ENCODE results near the gene ISLR2. TPM values are rescaled to one million over a fixed set of nuclear protein-coding genes. Genes with fewer than 3 reads are reported as not detected.

Gene ISLR2
- total RNA-seq, 1 donor: under 0.01 TPM

GRCh38 chr15:74130849-74131627 is 652 bp downstream of the ISLR2 start:
- TF ChIP-seq, protein P1, sequence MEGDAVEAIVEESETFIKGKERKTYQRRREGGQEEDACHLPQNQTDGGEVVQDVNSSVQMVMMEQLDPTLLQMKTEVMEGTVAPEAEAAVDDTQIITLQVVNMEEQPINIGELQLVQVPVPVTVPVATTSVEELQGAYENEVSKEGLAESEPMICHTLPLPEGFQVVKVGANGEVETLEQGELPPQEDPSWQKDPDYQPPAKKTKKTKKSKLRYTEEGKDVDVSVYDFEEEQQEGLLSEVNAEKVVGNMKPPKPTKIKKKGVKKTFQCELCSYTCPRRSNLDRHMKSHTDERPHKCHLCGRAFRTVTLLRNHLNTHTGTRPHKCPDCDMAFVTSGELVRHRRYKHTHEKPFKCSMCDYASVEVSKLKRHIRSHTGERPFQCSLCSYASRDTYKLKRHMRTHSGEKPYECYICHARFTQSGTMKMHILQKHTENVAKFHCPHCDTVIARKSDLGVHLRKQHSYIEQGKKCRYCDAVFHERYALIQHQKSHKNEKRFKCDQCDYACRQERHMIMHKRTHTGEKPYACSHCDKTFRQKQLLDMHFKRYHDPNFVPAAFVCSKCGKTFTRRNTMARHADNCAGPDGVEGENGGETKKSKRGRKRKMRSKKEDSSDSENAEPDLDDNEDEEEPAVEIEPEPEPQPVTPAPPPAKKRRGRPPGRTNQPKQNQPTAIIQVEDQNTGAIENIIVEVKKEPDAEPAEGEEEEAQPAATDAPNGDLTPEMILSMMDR (IDR thresholded peaks at IDR 0.05; ENCODE audit: extremely low read depth, low read depth, low read length): no peak
- no peak overlapping the region for H2AFZ ChIP-seq (ENCODE audit: low read length)
- H3K4me1 ChIP-seq (ENCODE audit: insufficient read depth, low read length): peaks cover 9% of the 10 kb centered on the region
- H3K9me3 ChIP-seq (ENCODE audit: low read depth, low read length): peaks cover 2% of the 10 kb centered on the region
- H3K79me2 ChIP-seq (ENCODE audit: insufficient read depth, low read length): no peaks in the 10 kb centered on the region
- no peak overlapping the region for H3K4me3 ChIP-seq (ENCODE audit: insufficient read depth, low read length)
- H3K27me3 ChIP-seq (ENCODE audit: insufficient read depth, low read length): peaks cover 86% of the 10 kb centered on the region
- DNase-seq (ENCODE audit: insufficient read length, low spot score, missing footprints): no peak
- peaks cover 3% of the 10 kb centered on the region for H4K20me1 ChIP-seq (ENCODE audit: insufficient read depth, low read length)
- no peak overlapping the region for H3K27ac ChIP-seq (ENCODE audit: low read depth, low read length)
- no peaks in the 10 kb centered on the region for H3K36me3 ChIP-seq (ENCODE audit: insufficient read depth, low read length)
- H3K4me2 ChIP-seq (ENCODE audit: insufficient read depth, low read length): no peak overlapping the region

GRCh38 chr15:74131628-74132413 is 1.4 kb downstream of the ISLR2 start:
- Histone ChIP-seq H3K4me3 (ENCODE audit: insufficient read depth, low read length) (no peak overlapping the region), H3K9me3 (ENCODE audit: low read depth, low read length) (peaks cover 2% of the 10 kb centered on the region), H3K36me3 (ENCODE audit: insufficient read depth, low read length) (no peaks in the 10 kb centered on the region), H3K27me3 (ENCODE audit: insufficient read depth, low read length) (peaks cover 86% of the 10 kb centered on the region), H3K27ac (ENCODE audit: low read depth, low read length) (no peak overlapping the region), H3K4me2 (ENCODE audit: insufficient read depth, low read length) (no peak overlapping the region), H2AFZ (ENCODE audit: low read length) (no peak overlapping the region), H3K4me1 (ENCODE audit: insufficient read depth, low read length) (peaks cover 11% of the 10 kb centered on the region), H3K79me2 (ENCODE audit: insufficient read depth, low read length) (no peaks in the 10 kb centered on the region), H4K20me1 (ENCODE audit: insufficient read depth, low read length) (peaks cover 3% of the 10 kb centered on the region)
- DNase-seq (ENCODE audit: insufficient read length, low spot score, missing footprints): no peak
- TF ChIP-seq, protein P1 (IDR thresholded peaks at IDR 0.05; ENCODE audit: extremely low read depth, low read depth, low read length): no peak

DNA sequence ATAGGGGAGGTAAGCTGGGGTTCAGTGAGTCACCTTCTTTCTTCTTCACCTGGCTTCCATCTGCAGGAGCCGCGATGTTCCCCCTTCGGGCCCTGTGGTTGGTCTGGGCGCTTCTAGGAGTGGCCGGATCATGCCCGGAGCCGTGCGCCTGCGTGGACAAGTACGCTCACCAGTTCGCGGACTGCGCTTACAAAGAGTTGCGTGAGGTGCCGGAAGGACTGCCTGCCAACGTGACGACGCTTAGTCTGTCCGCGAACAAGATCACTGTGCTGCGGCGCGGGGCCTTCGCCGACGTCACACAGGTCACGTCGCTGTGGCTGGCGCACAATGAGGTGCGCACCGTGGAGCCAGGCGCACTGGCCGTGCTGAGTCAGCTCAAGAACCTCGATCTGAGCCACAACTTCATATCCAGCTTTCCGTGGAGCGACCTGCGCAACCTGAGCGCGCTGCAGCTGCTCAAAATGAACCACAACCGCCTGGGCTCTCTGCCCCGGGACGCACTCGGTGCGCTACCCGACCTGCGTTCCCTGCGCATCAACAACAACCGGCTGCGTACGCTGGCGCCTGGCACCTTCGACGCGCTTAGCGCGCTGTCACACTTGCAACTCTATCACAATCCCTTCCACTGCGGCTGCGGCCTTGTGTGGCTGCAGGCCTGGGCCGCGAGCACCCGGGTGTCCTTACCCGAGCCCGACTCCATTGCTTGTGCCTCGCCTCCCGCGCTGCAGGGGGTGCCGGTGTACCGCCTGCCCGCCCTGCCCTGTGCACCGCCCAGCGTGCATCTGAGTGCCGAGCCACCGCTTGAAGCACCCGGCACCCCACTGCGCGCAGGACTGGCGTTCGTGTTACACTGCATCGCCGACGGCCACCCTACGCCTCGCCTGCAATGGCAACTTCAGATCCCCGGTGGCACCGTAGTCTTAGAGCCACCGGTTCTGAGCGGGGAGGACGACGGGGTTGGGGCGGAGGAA is 2.6 kb downstream of the ISLR2 start:
- no peak for DNase-seq (ENCODE audit: insufficient read length, low spot score, missing footprints)
- Histone ChIP-seq H3K27me3 (ENCODE audit: insufficient read depth, low read length) (peaks cover 84% of the 10 kb centered on the region), H3K36me3 (ENCODE audit: insufficient read depth, low read length) (no peaks in the 10 kb centered on the region)

More for the DNA sequence above, 2.6 kb downstream of the ISLR2 start:
- H2AFZ ChIP-seq (ENCODE audit: low read length): no peak overlapping the region
- H3K79me2 ChIP-seq (ENCODE audit: insufficient read depth, low read length): no peaks in the 10 kb centered on the region
- TF ChIP-seq, protein P1 (IDR thresholded peaks at IDR 0.05; ENCODE audit: extremely low read depth, low read depth, low read length): no peak
- H3K9me3 ChIP-seq (ENCODE audit: low read depth, low read length): peaks cover 2% of the 10 kb centered on the region
- no peak overlapping the region for H3K4me2 ChIP-seq (ENCODE audit: insufficient read depth, low read length)
- H3K4me3 ChIP-seq (ENCODE audit: insufficient read depth, low read length): no peak overlapping the region
- peaks cover 3% of the 10 kb centered on the region for H4K20me1 ChIP-seq (ENCODE audit: insufficient read depth, low read length)
- peaks cover 10% of the 10 kb centered on the region for H3K4me1 ChIP-seq (ENCODE audit: insufficient read depth, low read length)
- no peak overlapping the region for H3K27ac ChIP-seq (ENCODE audit: low read depth, low read length)
